ENCODE data around the gene TMEM41A.

DNA sequence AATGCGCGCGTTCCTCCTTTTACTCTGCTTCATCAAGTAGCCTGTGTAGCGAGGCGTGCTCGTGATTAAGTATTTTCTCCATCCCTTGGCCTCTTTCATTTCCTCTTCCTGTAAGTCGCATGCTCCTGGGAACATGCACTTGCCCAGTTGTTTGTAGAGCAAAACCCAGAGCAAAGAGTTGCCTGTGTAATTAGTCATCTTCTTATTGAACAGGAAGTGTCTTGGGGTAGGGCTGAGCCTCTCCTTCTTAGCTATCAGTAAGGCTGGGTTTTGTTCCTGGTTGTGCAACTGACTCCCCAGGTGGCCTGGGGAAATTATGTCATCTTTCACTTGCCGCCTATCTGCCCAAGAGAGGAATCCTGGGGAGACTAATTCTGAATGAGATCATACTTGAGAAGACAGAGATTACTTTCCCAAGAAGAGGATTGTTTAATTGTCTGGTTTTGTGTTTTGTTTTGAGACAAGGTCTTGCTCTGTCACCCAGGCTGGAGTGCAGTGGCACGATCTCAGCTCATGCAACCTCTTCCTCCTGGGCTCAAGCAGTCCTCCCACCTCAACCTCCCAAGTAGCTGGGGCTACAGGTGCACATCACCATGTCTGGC lies 38.6 kb upstream of the TMEM41A start:
- TF ChIP-seq, protein P1, sequence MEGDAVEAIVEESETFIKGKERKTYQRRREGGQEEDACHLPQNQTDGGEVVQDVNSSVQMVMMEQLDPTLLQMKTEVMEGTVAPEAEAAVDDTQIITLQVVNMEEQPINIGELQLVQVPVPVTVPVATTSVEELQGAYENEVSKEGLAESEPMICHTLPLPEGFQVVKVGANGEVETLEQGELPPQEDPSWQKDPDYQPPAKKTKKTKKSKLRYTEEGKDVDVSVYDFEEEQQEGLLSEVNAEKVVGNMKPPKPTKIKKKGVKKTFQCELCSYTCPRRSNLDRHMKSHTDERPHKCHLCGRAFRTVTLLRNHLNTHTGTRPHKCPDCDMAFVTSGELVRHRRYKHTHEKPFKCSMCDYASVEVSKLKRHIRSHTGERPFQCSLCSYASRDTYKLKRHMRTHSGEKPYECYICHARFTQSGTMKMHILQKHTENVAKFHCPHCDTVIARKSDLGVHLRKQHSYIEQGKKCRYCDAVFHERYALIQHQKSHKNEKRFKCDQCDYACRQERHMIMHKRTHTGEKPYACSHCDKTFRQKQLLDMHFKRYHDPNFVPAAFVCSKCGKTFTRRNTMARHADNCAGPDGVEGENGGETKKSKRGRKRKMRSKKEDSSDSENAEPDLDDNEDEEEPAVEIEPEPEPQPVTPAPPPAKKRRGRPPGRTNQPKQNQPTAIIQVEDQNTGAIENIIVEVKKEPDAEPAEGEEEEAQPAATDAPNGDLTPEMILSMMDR (conservative IDR thresholded peaks at IDR 0.05; ENCODE audit: low read depth in 2 of 2): no peak
- TF ChIP-seq ETS1 (IDR thresholded peaks at IDR 0.05): no peak
- no peak for TF ChIP-seq POLR2AphosphoS5 (IDR thresholded peaks at IDR 0.05; ENCODE audit: low read depth)
- TF ChIP-seq, protein P2, sequence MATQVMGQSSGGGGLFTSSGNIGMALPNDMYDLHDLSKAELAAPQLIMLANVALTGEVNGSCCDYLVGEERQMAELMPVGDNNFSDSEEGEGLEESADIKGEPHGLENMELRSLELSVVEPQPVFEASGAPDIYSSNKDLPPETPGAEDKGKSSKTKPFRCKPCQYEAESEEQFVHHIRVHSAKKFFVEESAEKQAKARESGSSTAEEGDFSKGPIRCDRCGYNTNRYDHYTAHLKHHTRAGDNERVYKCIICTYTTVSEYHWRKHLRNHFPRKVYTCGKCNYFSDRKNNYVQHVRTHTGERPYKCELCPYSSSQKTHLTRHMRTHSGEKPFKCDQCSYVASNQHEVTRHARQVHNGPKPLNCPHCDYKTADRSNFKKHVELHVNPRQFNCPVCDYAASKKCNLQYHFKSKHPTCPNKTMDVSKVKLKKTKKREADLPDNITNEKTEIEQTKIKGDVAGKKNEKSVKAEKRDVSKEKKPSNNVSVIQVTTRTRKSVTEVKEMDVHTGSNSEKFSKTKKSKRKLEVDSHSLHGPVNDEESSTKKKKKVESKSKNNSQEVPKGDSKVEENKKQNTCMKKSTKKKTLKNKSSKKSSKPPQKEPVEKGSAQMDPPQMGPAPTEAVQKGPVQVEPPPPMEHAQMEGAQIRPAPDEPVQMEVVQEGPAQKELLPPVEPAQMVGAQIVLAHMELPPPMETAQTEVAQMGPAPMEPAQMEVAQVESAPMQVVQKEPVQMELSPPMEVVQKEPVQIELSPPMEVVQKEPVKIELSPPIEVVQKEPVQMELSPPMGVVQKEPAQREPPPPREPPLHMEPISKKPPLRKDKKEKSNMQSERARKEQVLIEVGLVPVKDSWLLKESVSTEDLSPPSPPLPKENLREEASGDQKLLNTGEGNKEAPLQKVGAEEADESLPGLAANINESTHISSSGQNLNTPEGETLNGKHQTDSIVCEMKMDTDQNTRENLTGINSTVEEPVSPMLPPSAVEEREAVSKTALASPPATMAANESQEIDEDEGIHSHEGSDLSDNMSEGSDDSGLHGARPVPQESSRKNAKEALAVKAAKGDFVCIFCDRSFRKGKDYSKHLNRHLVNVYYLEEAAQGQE (IDR thresholded peaks at IDR 0.05; ENCODE audit: unreplicated experiment): no peak
- TF ChIP-seq ZNF114 (CRISPR knock-in tag; IDR thresholded peaks at IDR 0.05): no peak
- TF ChIP-seq ZNF331 (CRISPR knock-in tag; IDR thresholded peaks at IDR 0.05; ENCODE audit: low read depth): no peak
- no peak for TF ChIP-seq EZH2phosphoT487 (IDR thresholded peaks at IDR 0.05; ENCODE audit: unreplicated experiment)
